SK-N-SH treated with all-trans-retinoic acid at 6 μM for 48 hours (cell line): Measurements from ENCODE around the gene TIMM10.

Experiments used
- ATAC-seq: fragments of 200-7000 bp; cut with Tn5 transposase; 3 replicates; pipeline ENCODE4 v1.9.1; 2020; ENCODE audit warnings: mild to moderate bottlenecking, moderate library complexity
- ARNTL ChIP-seq: fragments of 450-650 bp; formaldehyde crosslinking; IDR thresholded peaks from 2 replicates; pipeline ENCODE4 v1.5.0; 2020; ENCODE audit warnings: low read depth, mild to moderate bottlenecking, moderate library complexity, borderline replicate concordance
- BACH2 ChIP-seq: fragments of 250-450 bp; sonication (Bioruptor Pico); IDR thresholded peaks from 2 replicates; pipeline ENCODE4 v1.9.0; 2021; ENCODE audit warnings: mild to moderate bottlenecking, borderline replicate concordance
- CREB5 ChIP-seq: fragments of 250-450 bp; sonication (Bioruptor Pico); IDR thresholded peaks from 2 replicates; pipeline ENCODE4 v1.5.1; 2020; ENCODE audit warnings: low read depth, mild to moderate bottlenecking, moderate library complexity
- CSDC2 ChIP-seq: fragments of 250-450 bp; sonication (Bioruptor Pico); IDR thresholded peaks from 2 replicates; pipeline ENCODE4 v1.5.0; 2020; ENCODE audit warnings: mild to moderate bottlenecking, moderate library complexity
- CSRNP3 ChIP-seq: fragments of 250-450 bp; sonication (Bioruptor Pico); IDR thresholded peaks from 2 replicates; pipeline ENCODE4 v1.5.1; 2021; ENCODE audit warnings: mild to moderate bottlenecking, moderate library complexity
- ESRRG ChIP-seq: fragments of 250-450 bp; sonication (Bioruptor Pico); IDR thresholded peaks from 2 replicates; pipeline ENCODE4 v1.6.1; 2021; ENCODE audit warnings: mild to moderate bottlenecking
- ISL1 ChIP-seq: fragments of 250-450 bp; sonication (Bioruptor Pico); IDR thresholded peaks from 2 replicates; pipeline ENCODE4 v2.1.2; 2022; ENCODE audit warnings: mild to moderate bottlenecking, moderate library complexity
- OSR1 ChIP-seq: fragments of 250-450 bp; sonication (Bioruptor Pico); IDR thresholded peaks from 2 replicates; pipeline ENCODE4 v1.8.0; 2022; ENCODE audit warnings: moderate library complexity, mild to moderate bottlenecking, inconsistent platforms
- PATZ1 ChIP-seq: fragments of 250-450 bp; sonication (Bioruptor Pico); IDR thresholded peaks from 2 replicates; pipeline ENCODE4 v1.8.0; 2020; ENCODE audit warnings: mild to moderate bottlenecking, moderate library complexity, borderline replicate concordance
- POU6F1 ChIP-seq: fragments of 250-450 bp; sonication (Bioruptor Pico); IDR thresholded peaks from 2 replicates; pipeline ENCODE4 v1.8.0; 2021; ENCODE audit warnings: low read depth, mild to moderate bottlenecking, moderate library complexity, borderline replicate concordance
- PPARA ChIP-seq: fragments of 250-450 bp; sonication (Bioruptor Pico); IDR thresholded peaks from 2 replicates; pipeline ENCODE4 v1.5.0; 2020; ENCODE audit warnings: mild to moderate bottlenecking, borderline replicate concordance
- SNAI2 ChIP-seq: fragments of 250-450 bp; sonication (Bioruptor Pico); IDR thresholded peaks from 2 replicates; pipeline ENCODE4 v1.5.0; 2020; ENCODE audit warnings: mild to moderate bottlenecking, moderate library complexity
- TCF4 ChIP-seq: fragments of 250-450 bp; sonication (Bioruptor Pico); IDR thresholded peaks from 2 replicates; pipeline ENCODE4 v1.8.0; 2021; ENCODE audit warnings: mild to moderate bottlenecking, moderate library complexity, borderline replicate concordance
- TOX ChIP-seq: fragments of 250-450 bp; sonication (Bioruptor Pico); IDR thresholded peaks from 2 replicates; pipeline ENCODE4 v1.8.0; 2021; ENCODE audit warnings: mild to moderate bottlenecking, moderate library complexity, borderline replicate concordance
- TSHZ2 ChIP-seq: fragments of 250-450 bp; sonication (Bioruptor Pico); IDR thresholded peaks from 2 replicates; pipeline ENCODE4 v1.5.0; 2020; ENCODE audit warnings: mild to moderate bottlenecking, moderate library complexity
- ZC3H10 ChIP-seq: fragments of 250-450 bp; sonication (Bioruptor Pico); IDR thresholded peaks from 2 replicates; pipeline ENCODE4 v1.5.1; 2021; ENCODE audit warnings: mild to moderate bottlenecking, moderate library complexity
- ZFP3 ChIP-seq: fragments of 250-450 bp; sonication (Bioruptor Pico); IDR thresholded peaks from 2 replicates; pipeline ENCODE4 v1.5.0; 2020; ENCODE audit warnings: mild to moderate bottlenecking, moderate library complexity
- ZFP30 ChIP-seq: fragments of 450-650 bp; formaldehyde crosslinking; IDR thresholded peaks from 2 replicates; pipeline ENCODE4 v1.5.0; 2022; ENCODE audit warnings: mild to moderate bottlenecking, moderate library complexity
- ZNF565 ChIP-seq: fragments of 450-650 bp; formaldehyde crosslinking; conservative IDR thresholded peaks from 2 replicates; pipeline ENCODE4 v1.5.0; 2020; ENCODE audit warnings: low read depth, mild to moderate bottlenecking, moderate library complexity
- ZNF8 ChIP-seq: fragments of 450-650 bp; formaldehyde crosslinking; IDR thresholded peaks from 2 replicates; pipeline ENCODE4 v1.5.0; 2020; ENCODE audit warnings: mild to moderate bottlenecking, moderate library complexity

Gene TIMM10

GRCh38 chr11:57502870-57503269, 27.7 kb downstream of the TIMM10 start:
- TF ChIP-seq POU6F1 (CRISPR knock-in tag) (no peak), TSHZ2 (CRISPR knock-in tag) (no peak), ESRRG (CRISPR knock-in tag) (no peak), TOX (CRISPR knock-in tag) (no peak), ZNF8 (CRISPR knock-in tag) (no peak), ISL1 (no peak), SNAI2 (CRISPR knock-in tag) (no peak), BACH2 (CRISPR knock-in tag) (no peak), ZFP3 (CRISPR knock-in tag) (no peak), CSRNP3 (CRISPR knock-in tag) (no peak), TCF4 (CRISPR knock-in tag) (no peak), CSDC2 (CRISPR knock-in tag) (no peak), PATZ1 (no peak), ZNF565 (CRISPR knock-in tag) (no peak), OSR1 (no peak), CREB5 (CRISPR knock-in tag) (no peak), PPARA (no peak), ZC3H10 (CRISPR knock-in tag) (no peak), ARNTL (CRISPR knock-in tag) (no peak), ZFP30 (no peak)
- no peak for ATAC-seq

GRCh38 chr11:57502376-57502775, 28.2 kb downstream of the TIMM10 start:
- ATAC-seq = no peak

GRCh38 chr11:57501953-57502352, 28.6 kb downstream of the TIMM10 start:
- ATAC-seq = no peak
- no peak for TF ChIP-seq CSDC2 (CRISPR knock-in tag)
- no peak for TF ChIP-seq TSHZ2 (CRISPR knock-in tag)
- no peak for TF ChIP-seq PATZ1

More at GRCh38 chr11:57502376-57502775, 28.2 kb downstream of the TIMM10 start:
- TF ChIP-seq ZNF565 (CRISPR knock-in tag) (no peak), ZFP30 (no peak), ZC3H10 (CRISPR knock-in tag) (no peak), ZNF8 (CRISPR knock-in tag) (no peak), TCF4 (CRISPR knock-in tag) (no peak)
